Activated T-helper 17 cell treated with anti-CD3 and anti-CD28 coated beads, Interleukin-2, amount 50 U/mL, for 72 hours (primary cell): ENCODE results near the gene SPATA31E1. TPM values are rescaled to one million over a fixed set of nuclear protein-coding genes. Genes with fewer than 3 reads are reported as not detected.

Experiments used
- ATAC-seq: fragments of 150-1000 bp; cut with Tn5 transposase; replicated peaks from 2 replicates; pipeline ENCODE4 v1.10.0; 2021; ENCODE audit warnings: mild to moderate bottlenecking, moderate library complexity
- H3K27ac Mint-ChIP-seq: one replicate; pipeline ENCODE4 v1.8.0; 2022; ENCODE audit warnings: mixed read lengths
- H3K27me3 Mint-ChIP-seq: one replicate; pipeline ENCODE4 v1.8.0; 2022; ENCODE audit warnings: mixed read lengths
- H3K36me3 Mint-ChIP-seq: one replicate; pipeline ENCODE4 v1.8.0; 2022; ENCODE audit warnings: low read depth, mild to moderate bottlenecking, mixed read lengths
- H3K4me1 Mint-ChIP-seq: one replicate; pipeline ENCODE4 v1.8.0; 2022; ENCODE audit warnings: mixed read lengths
- H3K4me3 Mint-ChIP-seq: one replicate; pipeline ENCODE4 v1.8.0; 2022; ENCODE audit warnings: mild to moderate bottlenecking, mixed read lengths
- H3K9me3 Mint-ChIP-seq: one replicate; pipeline ENCODE4 v1.8.0; 2022; ENCODE audit warnings: mixed read lengths
- total RNA-seq, 2 donors: library from RNA; stranded (reverse); gene quantifications; one replicate each; pipeline ENCODE4 v1.2.3, GENCODE V29; 2022

The SPATA31E1 gene
- total RNA-seq, 2 donors from 2014 or later, result not detected

DNA sequence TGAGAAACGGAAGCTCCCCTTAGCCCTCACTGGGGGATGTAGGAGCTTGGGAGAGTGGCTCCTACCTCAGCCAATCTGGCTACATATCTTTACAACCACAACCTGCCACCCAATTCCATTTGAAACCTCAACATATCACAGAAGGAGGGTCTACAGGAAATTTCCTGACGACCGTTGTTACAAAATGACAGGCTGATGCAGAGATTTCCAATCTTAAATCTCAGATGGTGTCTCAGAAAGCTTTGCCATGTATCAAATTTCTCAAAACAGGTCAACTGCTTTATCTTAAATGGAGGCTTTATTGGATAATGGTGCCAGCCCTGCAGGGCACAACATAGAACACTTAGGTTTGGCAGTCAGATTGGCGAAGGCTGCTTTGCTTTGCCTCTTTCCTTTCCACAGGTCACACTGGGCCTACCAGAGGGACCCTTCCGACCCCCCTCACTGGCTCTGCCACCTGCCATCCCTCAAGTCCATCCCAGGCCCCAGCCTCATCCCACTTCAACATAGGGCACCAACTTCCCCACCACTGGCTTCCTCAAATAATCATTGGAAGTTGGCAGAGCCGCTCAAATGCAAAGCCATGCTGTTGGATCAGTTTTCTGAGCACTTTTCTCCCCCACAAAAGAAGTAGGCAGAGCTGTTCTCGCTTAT, 11.1 kb upstream of the SPATA31E1 start:
- H3K4me1 Mint-ChIP-seq, result peaks cover 4% of the 10 kb centered on the region
- peaks cover 9% of the 10 kb centered on the region for H3K27me3 Mint-ChIP-seq
- ATAC-seq, result no peak
- H3K27ac Mint-ChIP-seq, result no peak overlapping the region
- no peaks in the 10 kb centered on the region for H3K9me3 Mint-ChIP-seq
- no peaks in the 10 kb centered on the region for H3K36me3 Mint-ChIP-seq
- H3K4me3 Mint-ChIP-seq, result no peak overlapping the region

DNA sequence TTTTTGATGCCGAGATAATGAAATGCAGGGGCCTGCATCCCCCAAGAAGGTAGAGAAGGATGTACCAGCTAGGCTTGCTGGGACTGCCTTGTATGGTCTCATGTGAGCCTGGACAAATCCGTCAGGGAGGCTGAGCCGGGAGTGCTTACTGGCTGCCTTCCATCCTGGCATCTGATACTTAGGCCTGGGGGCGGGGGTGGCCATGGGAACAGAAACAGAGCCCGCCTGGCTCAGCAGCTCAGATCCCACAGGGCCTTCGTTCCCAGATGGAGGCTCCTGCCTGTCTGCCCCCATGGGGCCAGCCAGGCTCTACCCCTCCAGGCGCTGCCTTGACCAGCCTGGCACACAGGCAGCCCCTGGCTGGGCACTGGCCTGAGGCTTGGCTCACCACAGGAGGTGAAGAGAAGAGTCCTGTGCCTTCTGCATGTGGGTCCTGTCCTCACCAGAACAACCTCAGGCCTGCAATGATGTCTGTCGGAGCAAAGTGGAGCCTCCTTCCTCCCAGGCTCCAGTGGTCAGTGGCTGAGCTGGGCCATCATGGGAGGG, 10.5 kb upstream of the SPATA31E1 start:
- no peak for ATAC-seq
- H3K27me3 Mint-ChIP-seq, result peaks cover 11% of the 10 kb centered on the region
- H3K36me3 Mint-ChIP-seq, result no peaks in the 10 kb centered on the region
- no peak overlapping the region for H3K27ac Mint-ChIP-seq
- H3K9me3 Mint-ChIP-seq, result no peaks in the 10 kb centered on the region
- H3K4me3 Mint-ChIP-seq, result no peak overlapping the region
- peaks cover 4% of the 10 kb centered on the region for H3K4me1 Mint-ChIP-seq

DNA sequence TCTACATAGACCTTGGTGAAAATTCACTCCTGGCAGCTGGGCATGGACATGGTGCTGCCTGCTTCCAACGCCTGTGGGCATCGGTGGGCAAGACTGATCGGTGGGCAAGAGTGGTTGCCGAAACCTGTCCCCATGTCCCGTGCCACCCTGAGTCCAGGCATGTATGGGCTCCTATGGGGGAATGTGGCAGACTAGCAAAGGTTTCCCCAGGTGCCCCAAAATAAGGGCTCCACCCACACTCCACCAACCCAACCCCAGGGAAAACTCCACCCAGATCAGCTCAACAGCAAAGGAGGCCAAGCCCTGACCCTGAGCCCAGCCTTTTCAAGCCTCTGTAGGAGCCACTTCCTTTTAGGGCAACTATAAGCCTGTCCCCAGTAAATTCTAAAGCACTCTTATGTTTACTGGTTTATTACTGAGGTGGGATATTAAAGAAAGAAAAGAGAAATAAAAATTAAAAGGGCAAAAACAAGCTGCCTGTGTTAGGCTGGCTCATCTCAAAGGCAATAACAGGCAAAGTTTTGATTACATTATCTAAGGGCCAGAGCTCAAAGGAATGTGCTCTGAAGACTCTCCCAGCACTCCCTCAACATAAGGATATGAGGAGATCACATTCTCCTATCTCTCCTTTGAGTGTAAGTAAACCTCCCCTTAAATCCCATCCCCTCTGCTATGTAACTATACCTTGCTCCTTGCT, 8.9 kb upstream of the SPATA31E1 start:
- no peak for ATAC-seq
- peaks cover 18% of the 10 kb centered on the region for H3K27me3 Mint-ChIP-seq
- no peaks in the 10 kb centered on the region for H3K36me3 Mint-ChIP-seq
- peaks cover 4% of the 10 kb centered on the region for H3K4me1 Mint-ChIP-seq
- no peak overlapping the region for H3K4me3 Mint-ChIP-seq
- no peaks in the 10 kb centered on the region for H3K9me3 Mint-ChIP-seq
- H3K27ac Mint-ChIP-seq, result no peak overlapping the region

DNA sequence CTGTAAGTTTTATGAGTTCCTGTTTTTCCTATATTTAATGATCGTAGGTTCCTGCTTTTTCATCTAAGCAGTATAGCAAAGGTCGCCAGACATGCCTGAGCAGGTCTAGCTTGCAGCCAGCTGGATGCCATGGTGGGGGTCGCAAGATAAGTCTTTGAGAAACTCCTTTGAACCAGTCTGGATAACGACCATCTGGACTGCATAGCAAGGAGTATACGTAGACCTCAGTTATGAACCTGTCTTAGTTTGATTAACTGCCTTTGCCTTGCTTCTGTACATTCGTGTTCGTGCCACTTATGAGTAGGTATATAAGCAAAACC, 8.4 kb upstream of the SPATA31E1 start:
- Mint-ChIP-seq H3K27ac (no peak overlapping the region), H3K36me3 (no peaks in the 10 kb centered on the region), H3K9me3 (no peaks in the 10 kb centered on the region), H3K4me1 (peaks cover 4% of the 10 kb centered on the region), H3K4me3 (no peak overlapping the region), H3K27me3 (peaks cover 18% of the 10 kb centered on the region)
- ATAC-seq, result no peak

DNA sequence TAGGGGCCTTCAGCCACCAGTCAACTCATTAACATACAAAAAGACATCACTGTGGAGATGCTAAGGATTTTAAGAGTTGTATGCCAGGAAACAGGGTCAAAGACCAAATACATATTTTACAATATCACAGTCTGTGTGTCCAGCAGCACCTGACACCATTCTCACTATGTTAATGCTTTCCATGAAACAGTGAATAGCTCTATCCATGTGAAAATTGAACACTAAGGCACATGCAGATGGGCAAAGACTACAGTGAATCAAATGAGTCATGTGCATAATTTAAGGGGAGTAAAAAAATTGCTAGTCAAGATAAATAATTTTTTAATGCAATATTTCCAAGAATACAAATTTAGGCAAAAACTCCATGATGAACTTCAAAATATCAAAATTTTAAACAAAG, 7.6 kb upstream of the SPATA31E1 start:
- no peak for ATAC-seq
- Mint-ChIP-seq H3K9me3 (no peaks in the 10 kb centered on the region), H3K27me3 (peaks cover 18% of the 10 kb centered on the region), H3K4me1 (no peaks in the 10 kb centered on the region), H3K4me3 (no peak overlapping the region), H3K36me3 (no peaks in the 10 kb centered on the region), H3K27ac (no peak overlapping the region)

DNA sequence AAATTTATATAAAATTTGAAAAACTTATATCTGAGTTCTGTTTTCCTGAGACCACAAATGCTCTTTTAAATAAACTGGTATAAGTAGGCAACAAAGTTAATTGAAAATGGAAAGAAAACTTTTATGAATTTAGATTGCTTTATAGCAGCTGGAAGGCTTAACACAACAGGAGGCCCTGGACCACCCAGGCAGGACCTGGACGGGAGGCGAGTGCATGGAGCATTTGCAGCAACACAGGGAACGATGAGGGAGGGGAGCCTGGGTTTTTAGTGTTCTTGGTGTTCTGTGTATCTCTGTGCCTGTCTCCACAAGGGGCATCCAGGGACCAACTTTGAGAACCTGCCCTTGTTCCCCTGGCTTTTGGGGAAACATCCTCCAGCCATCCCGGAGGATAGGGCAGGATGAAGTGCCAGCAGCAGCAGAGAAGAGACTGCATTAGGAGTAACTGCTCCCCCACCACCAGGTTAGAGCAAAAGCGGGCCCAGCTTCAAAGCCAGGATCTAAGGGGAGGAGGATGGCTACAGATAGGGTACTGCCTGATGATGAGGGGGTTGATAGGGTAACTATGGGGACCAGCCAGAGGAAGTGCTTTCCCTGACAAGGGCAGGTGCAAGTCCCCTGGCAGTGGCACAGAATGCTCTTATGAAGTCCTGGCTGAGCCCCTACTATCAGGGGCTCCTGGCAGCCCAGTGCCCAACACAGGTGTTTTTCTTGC, 6.7 kb upstream of the SPATA31E1 start:
- no peaks in the 10 kb centered on the region for H3K36me3 Mint-ChIP-seq
- H3K4me3 Mint-ChIP-seq, result no peak overlapping the region
- no peak for ATAC-seq
- no peaks in the 10 kb centered on the region for H3K9me3 Mint-ChIP-seq
- H3K27me3 Mint-ChIP-seq, result peaks cover 18% of the 10 kb centered on the region
- H3K4me1 Mint-ChIP-seq, result no peaks in the 10 kb centered on the region
- H3K27ac Mint-ChIP-seq, result no peak overlapping the region

DNA sequence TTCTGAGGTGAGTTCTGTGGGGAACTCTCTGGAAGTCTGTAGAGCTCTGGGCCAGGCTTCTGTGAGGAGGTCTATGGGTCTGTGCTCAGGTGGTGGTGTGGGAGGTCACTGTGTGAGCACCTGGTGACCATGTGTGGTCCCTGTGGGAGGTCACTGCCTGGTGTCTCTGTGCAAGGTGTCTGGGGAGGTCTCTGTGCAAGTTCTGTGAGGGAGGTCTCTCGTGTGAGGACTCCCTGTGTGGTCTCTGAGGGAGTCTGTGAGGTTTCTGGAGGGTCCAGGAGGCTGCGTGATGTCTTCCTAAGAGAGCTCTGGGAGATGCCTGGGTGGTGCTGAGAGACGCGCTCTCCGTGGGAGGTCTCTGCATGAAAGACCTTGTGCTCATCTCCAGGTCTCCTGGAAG, 6.0 kb upstream of the SPATA31E1 start:
- H3K27ac Mint-ChIP-seq, result no peak overlapping the region
- H3K4me1 Mint-ChIP-seq, result no peaks in the 10 kb centered on the region
- no peak for ATAC-seq
- H3K9me3 Mint-ChIP-seq, result no peaks in the 10 kb centered on the region
- no peaks in the 10 kb centered on the region for H3K36me3 Mint-ChIP-seq
- no peak overlapping the region for H3K4me3 Mint-ChIP-seq
- peaks cover 18% of the 10 kb centered on the region for H3K27me3 Mint-ChIP-seq

DNA sequence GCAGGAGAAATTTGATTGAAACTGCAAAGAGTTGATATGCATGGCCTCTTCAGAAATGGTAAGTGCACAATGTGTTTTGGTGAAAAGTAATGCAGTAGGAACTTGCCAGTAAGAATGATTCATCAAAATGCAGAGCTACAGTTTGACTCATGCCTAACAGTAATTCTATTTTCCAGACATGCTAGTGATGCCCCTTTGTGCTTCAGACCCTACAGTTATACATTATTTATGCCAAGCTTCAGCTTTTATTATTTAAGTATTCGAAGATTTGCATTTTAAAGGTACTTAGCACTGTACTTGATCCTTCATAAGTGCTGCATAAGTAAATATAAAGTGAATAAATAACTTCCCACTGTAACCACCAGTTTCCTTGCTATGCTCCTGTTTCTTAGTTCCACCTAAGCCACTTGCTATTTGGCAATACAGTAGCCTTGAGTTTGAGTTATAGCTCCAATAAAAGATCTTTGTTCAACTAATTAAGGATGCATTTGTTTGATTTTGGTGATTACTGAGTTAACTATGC, 3.6 kb upstream of the SPATA31E1 start:
- no peaks in the 10 kb centered on the region for H3K36me3 Mint-ChIP-seq
- H3K27ac Mint-ChIP-seq, result no peak overlapping the region
- ATAC-seq, result peak; percentile 48
- peaks cover 10% of the 10 kb centered on the region for H3K27me3 Mint-ChIP-seq
- no peak overlapping the region for H3K4me3 Mint-ChIP-seq
- H3K9me3 Mint-ChIP-seq, result no peaks in the 10 kb centered on the region
- no peaks in the 10 kb centered on the region for H3K4me1 Mint-ChIP-seq

DNA sequence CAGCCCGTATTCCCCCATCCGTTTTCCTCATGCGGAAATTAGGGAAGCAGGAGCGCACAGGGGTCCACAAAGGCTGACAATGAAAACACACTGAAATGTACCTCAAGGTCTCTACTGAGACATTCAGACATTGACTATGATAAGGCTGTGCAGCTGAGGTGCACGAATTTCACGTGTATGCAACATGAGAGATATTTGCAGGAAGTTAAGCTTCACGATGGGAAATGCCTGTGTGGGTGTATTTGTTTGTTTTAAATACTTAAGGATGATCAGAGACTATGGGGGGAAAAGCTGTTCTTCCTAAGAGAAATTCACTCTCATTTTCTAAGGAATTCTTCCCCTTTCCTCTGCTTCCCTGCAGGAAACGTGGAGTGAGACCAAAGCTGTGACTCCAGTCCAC, 2.6 kb upstream of the SPATA31E1 start:
- H3K4me1 Mint-ChIP-seq, result no peaks in the 10 kb centered on the region
- H3K9me3 Mint-ChIP-seq, result no peaks in the 10 kb centered on the region
- no peak overlapping the region for H3K4me3 Mint-ChIP-seq
- no peaks in the 10 kb centered on the region for H3K36me3 Mint-ChIP-seq
- H3K27me3 Mint-ChIP-seq, result peaks cover 10% of the 10 kb centered on the region
- ATAC-seq, result no peak
- H3K27ac Mint-ChIP-seq, result no peak overlapping the region

DNA sequence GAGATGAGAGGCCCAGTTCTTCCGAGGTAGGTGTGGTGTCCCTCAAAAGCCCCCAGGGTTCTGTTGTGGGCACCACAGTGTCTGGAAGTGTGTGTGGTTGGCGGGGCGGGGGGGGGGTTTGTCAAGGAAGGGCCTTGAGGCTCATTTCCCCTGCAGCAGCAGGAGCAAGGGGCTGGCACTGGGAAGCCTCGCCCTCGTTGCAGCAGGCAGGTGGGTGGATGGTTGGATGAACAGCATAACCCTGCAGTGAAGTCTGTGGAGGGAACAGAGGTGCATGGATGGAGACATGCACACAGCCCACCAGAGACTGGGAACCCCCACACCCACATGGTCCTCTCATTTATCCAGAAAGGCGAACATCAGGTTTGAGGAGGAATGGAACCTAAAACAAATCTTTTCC, 2.0 kb upstream of the SPATA31E1 start:
- H3K27me3 Mint-ChIP-seq, result peaks cover 10% of the 10 kb centered on the region
- no peaks in the 10 kb centered on the region for H3K4me1 Mint-ChIP-seq
- H3K27ac Mint-ChIP-seq, result no peak overlapping the region
- no peaks in the 10 kb centered on the region for H3K36me3 Mint-ChIP-seq
- no peaks in the 10 kb centered on the region for H3K9me3 Mint-ChIP-seq
- no peak overlapping the region for H3K4me3 Mint-ChIP-seq
- no peak for ATAC-seq

DNA sequence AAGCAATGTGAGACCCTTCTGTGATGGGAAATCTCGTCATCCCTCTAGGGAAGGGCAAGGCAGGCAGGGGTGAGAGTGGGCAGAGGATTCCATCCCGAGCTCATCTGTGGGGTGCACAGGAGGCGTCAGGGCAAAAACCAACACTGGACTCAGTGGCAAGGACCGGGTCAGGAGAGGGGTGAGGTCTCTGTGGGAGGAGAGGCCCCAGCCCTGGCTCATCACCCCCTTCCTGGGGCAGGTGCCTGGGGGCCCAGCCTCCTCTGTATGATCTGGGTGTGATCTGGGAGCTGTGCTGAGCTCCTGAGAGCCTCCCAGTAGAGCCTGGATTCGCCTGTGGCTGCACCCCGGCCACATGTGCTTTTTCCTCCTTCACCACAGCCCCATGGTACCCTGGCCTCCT, 597 bp downstream of the SPATA31E1 start:
- Mint-ChIP-seq H3K27ac (no peak overlapping the region), H3K27me3 (no peaks in the 10 kb centered on the region), H3K4me3 (no peak overlapping the region), H3K9me3 (no peaks in the 10 kb centered on the region), H3K36me3 (no peaks in the 10 kb centered on the region), H3K4me1 (no peaks in the 10 kb centered on the region)
- ATAC-seq, result no peak

DNA sequence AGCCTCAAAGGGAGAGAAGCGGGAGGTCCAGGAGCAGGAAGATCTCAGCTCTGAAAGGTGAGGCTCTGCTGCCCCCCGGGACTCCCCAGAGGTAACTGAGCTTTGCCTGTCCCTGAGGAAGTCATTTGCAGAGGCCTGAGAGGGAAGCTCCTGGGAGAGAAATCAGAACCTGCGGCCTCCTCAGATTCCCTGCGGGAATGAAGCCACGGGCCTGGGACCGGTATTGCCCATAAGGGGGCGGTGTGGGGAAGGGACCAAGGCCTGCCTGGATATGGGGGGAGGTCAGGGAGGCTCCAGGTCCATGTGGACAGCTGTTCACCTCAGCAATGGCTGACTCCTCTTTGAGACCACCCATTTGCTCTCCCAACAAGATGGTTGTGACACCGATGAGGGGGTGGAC, 1.3 kb downstream of the SPATA31E1 start:
- no peak for ATAC-seq

DNA sequence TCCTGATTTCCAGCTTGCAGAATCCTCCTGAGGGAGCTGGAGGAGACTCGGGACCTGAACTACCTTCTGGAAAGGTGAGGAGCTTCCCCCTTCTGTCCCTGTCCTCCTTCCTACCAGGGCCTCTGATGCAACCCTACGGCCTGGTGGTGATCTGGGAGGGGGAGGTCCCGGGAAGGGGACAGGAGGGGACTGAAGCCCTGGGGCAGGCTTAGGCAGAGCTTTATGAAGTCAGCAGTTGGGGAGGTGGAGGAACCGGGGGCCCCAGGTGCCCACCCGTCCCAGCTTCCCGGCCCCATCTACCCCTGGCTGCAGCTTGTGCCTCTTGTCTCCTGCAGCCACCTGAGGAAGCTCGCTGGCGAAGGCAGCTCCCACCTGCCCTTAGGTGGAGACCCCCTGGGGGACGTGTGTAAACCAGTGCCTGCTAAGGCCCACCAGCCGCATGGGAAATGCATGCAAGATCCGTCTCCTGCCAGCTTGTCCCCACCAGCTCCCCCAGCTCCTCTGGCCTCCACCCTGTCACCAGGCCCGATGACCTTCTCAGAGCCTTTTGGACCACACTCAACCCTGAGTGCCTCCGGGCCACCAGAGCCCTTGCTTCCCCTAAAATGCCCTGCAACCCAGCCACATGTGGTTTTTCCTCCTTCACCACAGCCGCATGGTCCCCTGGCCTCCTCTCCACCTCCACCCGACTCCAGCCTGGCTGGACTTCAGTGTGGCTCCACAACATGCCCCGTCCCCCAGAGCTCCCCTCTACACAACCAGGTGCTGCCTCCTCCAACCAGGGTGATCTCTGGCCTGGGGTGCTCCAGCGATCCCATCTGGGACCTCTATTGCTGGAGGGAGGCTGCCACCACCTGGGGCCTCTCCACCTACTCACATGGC, 2.1 kb downstream of the SPATA31E1 start:
- ATAC-seq, result no peak
- no peaks in the 10 kb centered on the region for H3K4me1 Mint-ChIP-seq
- no peak overlapping the region for H3K4me3 Mint-ChIP-seq
- no peak overlapping the region for H3K27ac Mint-ChIP-seq
- no peaks in the 10 kb centered on the region for H3K36me3 Mint-ChIP-seq
- H3K27me3 Mint-ChIP-seq, result no peaks in the 10 kb centered on the region
- no peaks in the 10 kb centered on the region for H3K9me3 Mint-ChIP-seq

More for the DNA sequence above, 1.3 kb downstream of the SPATA31E1 start:
- Mint-ChIP-seq H3K4me3 (no peak overlapping the region), H3K27me3 (no peaks in the 10 kb centered on the region), H3K4me1 (no peaks in the 10 kb centered on the region), H3K9me3 (no peaks in the 10 kb centered on the region), H3K27ac (no peak overlapping the region), H3K36me3 (no peaks in the 10 kb centered on the region)
